ENCODE results near the gene ADCK1. TPM values are rescaled to one million over a fixed set of nuclear protein-coding genes. Genes with fewer than 3 reads are reported as not detected.
A peak's percentile ranks its signal among the peaks of the same experiment; 100 is the strongest.

The ADCK1 gene
- total and polyA plus RNA-seq, 9 of the 15 experiments (the other 6 are each of a cell fraction or from before 2014, with no cell fraction given) = 2.8 to 8.9 (median 4.3) TPM

DNA sequence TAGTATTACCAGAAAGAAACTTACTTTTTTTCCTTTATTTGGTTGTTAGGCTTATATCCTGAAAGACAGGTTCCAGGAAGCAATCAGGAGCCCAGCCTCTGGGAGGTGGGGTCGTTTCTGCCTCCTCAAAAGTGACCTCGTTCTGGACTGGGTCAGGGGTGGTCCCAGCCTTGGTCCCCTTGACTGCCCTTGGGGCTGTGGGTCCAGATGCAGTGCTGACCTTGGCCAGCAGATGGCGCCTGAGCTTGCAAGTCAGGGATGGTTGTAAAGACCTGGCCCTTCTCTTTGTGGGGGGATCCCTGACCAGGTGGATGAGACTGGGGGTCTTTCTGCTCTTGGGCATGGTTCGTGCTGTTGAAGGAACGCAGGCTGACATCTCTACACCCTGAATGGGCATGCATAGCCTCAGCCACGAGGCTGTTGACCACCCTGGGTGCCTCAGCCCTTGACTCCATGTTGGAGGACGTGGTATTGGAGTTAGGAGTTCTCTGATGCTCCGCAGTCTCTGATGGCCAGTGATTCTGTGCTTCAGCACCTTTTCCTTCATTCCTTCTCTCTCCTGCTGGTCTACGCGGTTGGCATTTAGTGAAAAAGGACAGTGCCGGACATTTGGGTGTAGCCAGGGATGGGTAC, 62.4 kb downstream of the ADCK1 start (continued):
- TF ChIP-seq, protein P1, sequence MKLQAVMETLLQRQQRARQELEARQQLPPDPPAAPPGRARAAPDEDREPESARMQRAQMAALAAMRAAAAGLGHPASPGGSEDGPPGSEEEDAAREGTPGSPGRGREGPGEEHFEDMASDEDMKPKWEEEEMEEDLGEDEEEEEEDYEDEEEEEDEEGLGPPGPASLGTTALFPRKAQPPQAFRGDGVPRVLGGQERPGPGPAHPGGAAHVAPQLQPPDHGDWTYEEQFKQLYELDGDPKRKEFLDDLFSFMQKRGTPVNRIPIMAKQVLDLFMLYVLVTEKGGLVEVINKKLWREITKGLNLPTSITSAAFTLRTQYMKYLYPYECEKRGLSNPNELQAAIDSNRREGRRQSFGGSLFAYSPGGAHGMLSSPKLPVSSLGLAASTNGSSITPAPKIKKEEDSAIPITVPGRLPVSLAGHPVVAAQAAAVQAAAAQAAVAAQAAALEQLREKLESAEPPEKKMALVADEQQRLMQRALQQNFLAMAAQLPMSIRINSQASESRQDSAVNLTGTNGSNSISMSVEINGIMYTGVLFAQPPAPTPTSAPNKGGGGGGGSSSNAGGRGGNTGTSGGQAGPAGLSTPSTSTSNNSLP (IDR thresholded peaks at IDR 0.05; ENCODE audit: borderline replicate concordance, low read depth, low read length) = no peak
- TF ChIP-seq FIP1L1 (IDR thresholded peaks at IDR 0.05; ENCODE audit: low read depth, low read length, poor library complexity, severe bottlenecking) (no peak), STAG1 (CRISPR knock-in tag; IDR thresholded peaks at IDR 0.05; ENCODE audit: borderline replicate concordance) (peak; percentile 60; the same call in 1 of the 2 replicates), TEAD2 (tag; IDR thresholded peaks at IDR 0.05) (no peak), ZNF586 (CRISPR knock-in tag; conservative IDR thresholded peaks at IDR 0.05) (no peak), ZNF134 (CRISPR knock-in tag; conservative IDR thresholded peaks at IDR 0.05) (no peak), HCFC1 (IDR thresholded peaks at IDR 0.05; ENCODE audit: low read depth, low read length) (no peak), XRCC3 (IDR thresholded peaks at IDR 0.05) (no peak), NR4A1 (CRISPR knock-in tag; IDR thresholded peaks at IDR 0.05) (no peak), NR4A1 (tag; IDR thresholded peaks at IDR 0.05) (peak; percentile 47; the same call in 1 of the 2 replicates), ZNF124 (CRISPR knock-in tag; IDR thresholded peaks at IDR 0.05) (no peak), LCOR (CRISPR knock-in tag; IDR thresholded peaks at IDR 0.05) (no peak), ZNF668 (CRISPR knock-in tag; IDR thresholded peaks at IDR 0.05) (no peak), CHD4 (IDR thresholded peaks at IDR 0.05; ENCODE audit: insufficient read depth, insufficient replicate concordance, low read depth, low read length, poor library complexity, severe bottlenecking) (no peak), GATAD2A (IDR thresholded peaks at IDR 0.05) (peak; percentile 23; the same call in 1 of the 2 replicates), ZNF764 (CRISPR knock-in tag; IDR thresholded peaks at IDR 0.05; ENCODE audit: low read depth) (no peak), SNIP1 (IDR thresholded peaks at IDR 0.05; ENCODE audit: low read depth) (no peak), RBM17 (IDR thresholded peaks at IDR 0.05; ENCODE audit: borderline replicate concordance, low read depth, low read length) (no peak), NR2F6 (CRISPR knock-in tag; IDR thresholded peaks at IDR 0.05) (no peak), FOXM1 (IDR thresholded peaks at IDR 0.05; ENCODE audit: low read depth) (no peak), FOXM1 (CRISPR knock-in tag; IDR thresholded peaks at IDR 0.05; ENCODE audit: low read depth) (no peak), NCOA4 (IDR thresholded peaks at IDR 0.05; ENCODE audit: partially characterized antibody) (no peak)
- TF ChIP-seq, protein P2, sequence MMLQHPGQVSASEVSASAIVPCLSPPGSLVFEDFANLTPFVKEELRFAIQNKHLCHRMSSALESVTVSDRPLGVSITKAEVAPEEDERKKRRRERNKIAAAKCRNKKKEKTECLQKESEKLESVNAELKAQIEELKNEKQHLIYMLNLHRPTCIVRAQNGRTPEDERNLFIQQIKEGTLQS (IDR thresholded peaks at IDR 0.05) = no peak
- TF ChIP-seq, protein P2 (CRISPR knock-in tag; conservative IDR thresholded peaks at IDR 0.05) = no peak
- TF ChIP-seq, protein P3, sequence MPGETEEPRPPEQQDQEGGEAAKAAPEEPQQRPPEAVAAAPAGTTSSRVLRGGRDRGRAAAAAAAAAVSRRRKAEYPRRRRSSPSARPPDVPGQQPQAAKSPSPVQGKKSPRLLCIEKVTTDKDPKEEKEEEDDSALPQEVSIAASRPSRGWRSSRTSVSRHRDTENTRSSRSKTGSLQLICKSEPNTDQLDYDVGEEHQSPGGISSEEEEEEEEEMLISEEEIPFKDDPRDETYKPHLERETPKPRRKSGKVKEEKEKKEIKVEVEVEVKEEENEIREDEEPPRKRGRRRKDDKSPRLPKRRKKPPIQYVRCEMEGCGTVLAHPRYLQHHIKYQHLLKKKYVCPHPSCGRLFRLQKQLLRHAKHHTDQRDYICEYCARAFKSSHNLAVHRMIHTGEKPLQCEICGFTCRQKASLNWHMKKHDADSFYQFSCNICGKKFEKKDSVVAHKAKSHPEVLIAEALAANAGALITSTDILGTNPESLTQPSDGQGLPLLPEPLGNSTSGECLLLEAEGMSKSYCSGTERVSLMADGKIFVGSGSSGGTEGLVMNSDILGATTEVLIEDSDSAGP (CRISPR knock-in tag; IDR thresholded peaks at IDR 0.05) = no peak
- TF ChIP-seq, protein P4, sequence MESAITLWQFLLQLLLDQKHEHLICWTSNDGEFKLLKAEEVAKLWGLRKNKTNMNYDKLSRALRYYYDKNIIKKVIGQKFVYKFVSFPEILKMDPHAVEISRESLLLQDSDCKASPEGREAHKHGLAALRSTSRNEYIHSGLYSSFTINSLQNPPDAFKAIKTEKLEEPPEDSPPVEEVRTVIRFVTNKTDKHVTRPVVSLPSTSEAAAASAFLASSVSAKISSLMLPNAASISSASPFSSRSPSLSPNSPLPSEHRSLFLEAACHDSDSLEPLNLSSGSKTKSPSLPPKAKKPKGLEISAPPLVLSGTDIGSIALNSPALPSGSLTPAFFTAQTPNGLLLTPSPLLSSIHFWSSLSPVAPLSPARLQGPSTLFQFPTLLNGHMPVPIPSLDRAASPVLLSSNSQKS (CRISPR knock-in tag; IDR thresholded peaks at IDR 0.05) = no peak

Measured in K562 (cell line).